PC-9 (cell line): ENCODE data around the gene ERBB4. TPM values are rescaled to one million over a fixed set of nuclear protein-coding genes. Genes with fewer than 3 reads are reported as not detected.

Experiments
- BruUV-seq: library from RNA; stranded (reverse); fragments of 400-500 nt; replicated peaks from 2 replicates; lab custom pipeline; 2021; lab: Mats Ljungman, UMichigan
- CTCF ChIA-PET: fragments of 300-600 bp; sonication (Branson Sonifier 250); formaldehyde crosslinking; loops from one replicate; lab custom pipeline; 2022; ENCODE audit warnings: antibody characterized with exemption; lab: Charles Lee
- POLR2A ChIA-PET: fragments of 300-600 bp; sonication (Branson Sonifier 250); formaldehyde crosslinking; loops from one replicate; lab custom pipeline; 2022; ENCODE audit warnings: antibody characterized with exemption; ENCODE audit not compliant: unreplicated experiment; lab: Charles Lee
- DNase-seq, 2 experiments: peaks; one replicate each; pipeline versions ENCODE4 v3.0.0 to v3.0.0-alpha.2; 2015 to 2022; ENCODE audit warnings: mixed read lengths in 1 of 2
- H2AFZ ChIP-seq: fragments of 200-600 bp; sonication (generic); 2 replicates; pipeline ENCODE4 v1.8.1; 2017; ENCODE audit warnings: antibody characterized with exemption
- H3F3A ChIP-seq: fragments of 200-600 bp; sonication (generic); 2 replicates; pipeline ENCODE4 v1.8.1; 2017; ENCODE audit warnings: antibody characterized with exemption, mild to moderate bottlenecking, low read depth; ENCODE audit not compliant: insufficient read depth
- H3K27ac ChIP-seq: fragments of 200-600 bp; sonication (generic); 2 replicates; pipeline ENCODE4 v1.6.1; 2016; ENCODE audit warnings: mixed run types
- H3K27me3 ChIP-seq: fragments of 200-600 bp; sonication (generic); 2 replicates; pipeline ENCODE4 v1.6.1; 2016; ENCODE audit warnings: low read depth, mixed run types; ENCODE audit not compliant: insufficient read depth
- H3K36me3 ChIP-seq: fragments of 200-600 bp; sonication (generic); 2 replicates; pipeline ENCODE4 v1.6.1; 2016; ENCODE audit warnings: low read depth, mixed run types
- H3K4me1 ChIP-seq: fragments of 200-600 bp; sonication (generic); replicated peaks from 2 replicates; pipeline ENCODE4 v1.6.1; 2016; ENCODE audit warnings: mixed run types; ENCODE audit not compliant: insufficient read depth
- H3K4me2 ChIP-seq: fragments of 200-600 bp; sonication (generic); 2 replicates; pipeline ENCODE4 v1.6.1; 2017; ENCODE audit warnings: mixed run types
- H3K4me3 ChIP-seq: fragments of 200-600 bp; sonication (generic); 2 replicates; pipeline ENCODE4 v1.6.1; 2016; ENCODE audit warnings: mixed run types
- H3K79me2 ChIP-seq: fragments of 200-600 bp; sonication (generic); 2 replicates; pipeline ENCODE4 v1.6.1; 2017; ENCODE audit warnings: low read depth, mixed run types
- H3K9me2 ChIP-seq: fragments of 200-600 bp; sonication (generic); 2 replicates; pipeline ENCODE4 v1.8.1; 2017; ENCODE audit warnings: mild to moderate bottlenecking; ENCODE audit not compliant: insufficient read depth
- H3K9me3 ChIP-seq: fragments of 200-600 bp; sonication (generic); 2 replicates; pipeline ENCODE4 v1.8.1; 2016; ENCODE audit warnings: low read depth; ENCODE audit not compliant: insufficient read depth
- H4K20me1 ChIP-seq: fragments of 200-600 bp; sonication (generic); 2 replicates; pipeline ENCODE4 v1.8.1; 2017; ENCODE audit not compliant: insufficient read depth
- CTCF ChIP-seq: fragments of 200-600 bp; sonication (generic); conservative IDR thresholded peaks from 2 replicates; pipeline ENCODE4 v1.6.1; 2017; ENCODE audit warnings: mixed run types, antibody characterized with exemption, mild to moderate bottlenecking, moderate library complexity
- EZH2 ChIP-seq: fragments of 200-600 bp; sonication (generic); IDR thresholded peaks from 2 replicates; pipeline ENCODE4 v1.8.0; 2017; ENCODE audit warnings: antibody characterized with exemption, low read depth
- intact Hi-C: fragments of 100-400 bp; cut with micrococcal nuclease; formaldehyde crosslinking; loops from one replicate; pipeline ENCODE4 v1.10.0; 2022; ENCODE audit not compliant: unreplicated experiment
- total RNA-seq: library from RNA; stranded (reverse); gene quantifications from 2 replicates; pipeline ENCODE4 v1.2.3, GENCODE V29; 2021

ERBB4 gene
- total RNA-seq, 1 experiment from 2014 or later: not detected

DNA sequence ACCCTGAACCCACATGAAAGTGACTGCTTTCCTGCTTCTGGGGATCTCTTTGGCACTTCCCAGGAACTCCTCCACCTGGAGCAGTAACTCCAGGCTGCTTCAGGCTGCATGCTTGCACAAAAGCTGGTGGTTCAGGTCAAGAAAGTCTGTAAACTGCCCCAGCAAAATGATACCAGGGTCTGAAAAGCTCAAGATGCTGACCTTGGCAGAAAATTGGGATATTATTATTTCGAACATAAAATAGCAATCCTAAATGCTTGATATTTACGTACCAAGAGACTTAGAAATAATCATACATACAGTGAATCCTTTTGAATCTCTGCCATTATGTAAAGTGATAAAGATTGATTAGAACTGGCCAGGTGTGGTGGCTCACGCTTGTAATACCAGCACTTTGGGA is 674.3 kb downstream of the ERBB4 start:
- ChIA-PET POLR2A (no interaction called here), CTCF (no interaction called here)
- H3K9me3 ChIP-seq: no peaks in the 10 kb centered on the region; the same call in 1 of the 2 replicates
- no peak overlapping the region for H3K27ac ChIP-seq
- H3K27me3 ChIP-seq: no peaks in the 10 kb centered on the region
- no peak overlapping the region for H3K4me3 ChIP-seq
- no peak overlapping the region for H3K4me2 ChIP-seq
- H4K20me1 ChIP-seq: no peaks in the 10 kb centered on the region
- H3K9me2 ChIP-seq: no peaks in the 10 kb centered on the region
- no peak for DNase-seq
- H3F3A ChIP-seq: no peaks in the 10 kb centered on the region
- TF ChIP-seq CTCF (no peak), EZH2 (no peak)
- no peak overlapping the region for H2AFZ ChIP-seq
- no peaks in the 10 kb centered on the region for H3K36me3 ChIP-seq
- peaks cover 7% of the 10 kb centered on the region; the same call in 1 of the 2 replicates for H3K4me1 ChIP-seq
- no peaks in the 10 kb centered on the region for H3K79me2 ChIP-seq
- intact Hi-C loops: no loop called here
- BruUV-seq: no TSS peak

DNA sequence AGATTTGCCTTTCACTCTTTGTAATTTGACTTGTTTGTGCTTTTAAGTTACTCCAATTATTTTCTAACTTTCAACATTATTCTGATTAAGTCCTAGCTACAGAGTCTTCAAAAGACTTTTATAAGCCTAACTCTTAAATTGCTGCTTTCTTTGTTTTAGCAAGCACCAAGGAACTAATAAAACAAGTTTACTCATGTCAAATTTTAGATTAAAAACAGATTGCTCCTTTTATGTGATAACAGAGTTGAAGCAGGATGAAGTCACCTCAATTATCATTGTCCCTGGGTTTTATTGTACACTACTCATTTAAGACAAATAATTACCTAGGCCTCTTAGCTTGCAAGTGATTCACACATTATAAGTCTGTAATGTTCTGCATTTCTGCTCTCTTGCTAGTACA is 678.4 kb downstream of the ERBB4 start:
- Histone ChIP-seq H3K36me3 (no peaks in the 10 kb centered on the region), H2AFZ (no peak overlapping the region), H4K20me1 (no peaks in the 10 kb centered on the region), H3K27ac (no peak overlapping the region), H3K9me2 (no peaks in the 10 kb centered on the region), H3K9me3 (no peaks in the 10 kb centered on the region), H3F3A (no peaks in the 10 kb centered on the region), H3K4me3 (no peak overlapping the region), H3K4me1 (no peaks in the 10 kb centered on the region), H3K4me2 (no peak overlapping the region), H3K27me3 (no peaks in the 10 kb centered on the region), H3K79me2 (no peaks in the 10 kb centered on the region)
- ChIA-PET CTCF (no interaction called here), POLR2A (no interaction called here)
- TF ChIP-seq EZH2 (no peak), CTCF (no peak)
- no TSS peak for BruUV-seq
- intact Hi-C loops: no loop called here
- DNase-seq: no peak

DNA sequence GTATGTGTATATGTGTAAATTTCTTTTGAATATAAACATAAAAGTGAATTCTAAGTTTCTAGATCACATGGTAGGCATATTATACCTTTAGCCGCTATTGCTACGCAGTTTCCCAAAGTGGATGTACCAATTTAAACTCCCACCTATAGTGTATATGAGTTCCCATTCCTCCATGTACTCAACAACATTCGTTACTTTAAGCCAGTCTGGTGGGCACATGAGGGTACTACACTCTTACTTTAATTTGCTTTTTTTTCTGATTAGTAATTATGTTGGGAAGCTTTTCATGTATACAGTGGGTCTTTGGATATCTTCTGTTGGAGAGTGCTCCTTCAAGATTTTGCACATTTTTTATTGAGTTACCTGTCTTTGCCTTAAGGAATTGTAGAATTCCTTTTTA is 683.8 kb downstream of the ERBB4 start:
- no peaks in the 10 kb centered on the region for H3K27me3 ChIP-seq
- ChIA-PET CTCF (no interaction called here), POLR2A (no interaction called here)
- no peaks in the 10 kb centered on the region for H3K79me2 ChIP-seq
- H3K9me3 ChIP-seq: no peaks in the 10 kb centered on the region
- H3K36me3 ChIP-seq: no peaks in the 10 kb centered on the region
- no peaks in the 10 kb centered on the region for H3F3A ChIP-seq
- no peak overlapping the region for H2AFZ ChIP-seq
- no peak overlapping the region for H3K4me2 ChIP-seq
- H3K27ac ChIP-seq: no peak overlapping the region
- H3K9me2 ChIP-seq: no peaks in the 10 kb centered on the region
- no peaks in the 10 kb centered on the region for H4K20me1 ChIP-seq
- no peaks in the 10 kb centered on the region for H3K4me1 ChIP-seq
- no peak for DNase-seq
- TF ChIP-seq EZH2 (no peak), CTCF (no peak)
- intact Hi-C loops: no loop called here
- no peak overlapping the region for H3K4me3 ChIP-seq
- BruUV-seq: no TSS peak
